ENCODE data around the gene VWA5A. TPM values are rescaled to one million over a fixed set of nuclear protein-coding genes. Genes with fewer than 3 reads are reported as not detected.
A peak's percentile ranks its signal among the peaks of the same experiment; 100 is the strongest.

Gene VWA5A
- total and polyA plus RNA-seq, 9 of the 15 experiments (the other 6 are each of a cell fraction or from before 2014, with no cell fraction given) = 4.6 to 19.7 (median 6.9) TPM

DNA sequence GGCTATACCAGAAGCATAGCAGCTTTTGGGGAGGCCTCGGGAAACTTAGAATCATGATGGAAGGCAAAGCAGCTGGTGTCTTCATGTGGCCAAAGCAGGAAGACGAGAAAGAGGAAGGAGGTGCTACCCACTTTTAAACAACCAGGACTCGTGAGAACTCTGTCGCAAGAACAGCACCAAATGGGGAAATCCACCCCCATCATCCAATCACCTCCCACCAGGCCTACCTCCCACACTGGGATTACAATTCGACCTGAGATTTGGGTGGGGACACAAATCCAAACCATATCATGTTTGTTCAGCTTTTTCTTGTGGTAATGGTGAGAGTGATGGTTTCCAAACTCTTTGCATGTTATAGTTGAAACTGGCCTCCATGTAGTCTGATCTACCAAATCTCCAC is 35.4 kb downstream of the VWA5A start:
- CTCF ChIA-PET (ENCODE audit: low intra/inter-chr PET ratio) = no interaction called here
- in situ Hi-C loops (cut with MboI) = no loop called here
- TF ChIP-seq FOS (IDR thresholded peaks at IDR 0.05; ENCODE audit: extremely low read depth, insufficient read length) (no peak), HMG20B (CRISPR knock-in tag; IDR thresholded peaks at IDR 0.05) (no peak), NR2C1 (IDR thresholded peaks at IDR 0.05) (no peak), NR2C1 (tag; IDR thresholded peaks at IDR 0.05) (no peak), C11orf30 (IDR thresholded peaks at IDR 0.05; ENCODE audit: low read depth) (no peak), TCF3 (CRISPR knock-in tag; IDR thresholded peaks at IDR 0.05) (peak; percentile 57; the same call in 1 of the 2 replicates), PBX2 (CRISPR knock-in tag; IDR thresholded peaks at IDR 0.05; ENCODE audit: low read depth) (no peak), PBX2 (tag; conservative IDR thresholded peaks at IDR 0.05; ENCODE audit: low read depth) (no peak), SMC3 (conservative IDR thresholded peaks at IDR 0.05; ENCODE audit: insufficient read depth, low read depth, low read length) (no peak), BMI1 (IDR thresholded peaks at IDR 0.05; ENCODE audit: low read length) (no peak), SAP30 (IDR thresholded peaks at IDR 0.05; ENCODE audit: borderline replicate concordance, insufficient read depth, low read depth, low read length, poor library complexity, severe bottlenecking) (no peak), AFF1 (IDR thresholded peaks at IDR 0.05; ENCODE audit: low read depth in 1 of 2, partially characterized antibody in 2 of 2) (no peak)
- TF ChIP-seq, protein P1, sequence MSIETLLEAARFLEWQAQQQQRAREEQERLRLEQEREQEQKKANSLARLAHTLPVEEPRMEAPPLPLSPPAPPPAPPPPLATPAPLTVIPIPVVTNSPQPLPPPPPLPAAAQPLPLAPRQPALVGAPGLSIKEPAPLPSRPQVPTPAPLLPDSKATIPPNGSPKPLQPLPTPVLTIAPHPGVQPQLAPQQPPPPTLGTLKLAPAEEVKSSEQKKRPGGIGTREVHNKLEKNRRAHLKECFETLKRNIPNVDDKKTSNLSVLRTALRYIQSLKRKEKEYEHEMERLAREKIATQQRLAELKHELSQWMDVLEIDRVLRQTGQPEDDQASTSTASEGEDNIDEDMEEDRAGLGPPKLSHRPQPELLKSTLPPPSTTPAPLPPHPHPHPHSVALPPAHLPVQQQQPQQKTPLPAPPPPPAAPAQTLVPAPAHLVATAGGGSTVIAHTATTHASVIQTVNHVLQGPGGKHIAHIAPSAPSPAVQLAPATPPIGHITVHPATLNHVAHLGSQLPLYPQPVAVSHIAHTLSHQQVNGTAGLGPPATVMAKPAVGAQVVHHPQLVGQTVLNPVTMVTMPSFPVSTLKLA (conservative IDR thresholded peaks at IDR 0.05) = no peak
- TF ChIP-seq, protein P2, sequence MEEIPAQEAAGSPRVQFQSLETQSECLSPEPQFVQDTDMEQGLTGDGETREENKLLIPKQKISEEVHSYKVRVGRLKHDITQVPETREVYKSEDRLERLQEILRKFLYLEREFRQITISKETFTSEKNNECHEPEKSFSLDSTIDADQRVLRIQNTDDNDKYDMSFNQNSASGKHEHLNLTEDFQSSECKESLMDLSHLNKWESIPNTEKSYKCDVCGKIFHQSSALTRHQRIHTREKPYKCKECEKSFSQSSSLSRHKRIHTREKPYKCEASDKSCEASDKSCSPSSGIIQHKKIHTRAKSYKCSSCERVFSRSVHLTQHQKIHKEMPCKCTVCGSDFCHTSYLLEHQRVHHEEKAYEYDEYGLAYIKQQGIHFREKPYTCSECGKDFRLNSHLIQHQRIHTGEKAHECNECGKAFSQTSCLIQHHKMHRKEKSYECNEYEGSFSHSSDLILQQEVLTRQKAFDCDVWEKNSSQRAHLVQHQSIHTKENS (CRISPR knock-in tag; IDR thresholded peaks at IDR 0.05) = no peak

More for the DNA sequence above, 35.4 kb downstream of the VWA5A start:
- H3K79me2 ChIP-seq (ENCODE audit: control insufficient read depth, insufficient read depth, low read length) = no peaks in the 10 kb centered on the region
- 22% methylated on average over 5 of the region's 5 CpGs for WGBS (ENCODE audit: insufficient coverage, low coverage, missing lambda C conversion rate)
- H4K20me1 ChIP-seq (replicated peaks; ENCODE audit: control insufficient read depth, insufficient read depth, low read length) = no peaks in the 10 kb centered on the region
- POLR2A ChIA-PET = interaction anchor here (0.8 kb wide), 1 partner anchor 23 kb away, joined by 3 read pairs; no protein-coding TSS in a partner anchor
- no peak overlapping the region for H3K4me3 ChIP-seq
- H3K4me2 ChIP-seq (ENCODE audit: insufficient read depth, low read length) = no peak overlapping the region
- FAIRE-seq (no peak), ATAC-seq (no peak), DNase-seq (ENCODE audit: extremely low read depth in 1 of 4, low spot score in 3 of 4) (no peak)
- H3K27ac ChIP-seq (ENCODE audit: extremely low read depth, low read depth, low read length) = no peak overlapping the region
- H3K9me1 ChIP-seq (ENCODE audit: control insufficient read depth, insufficient read depth, low read length) = no peaks in the 10 kb centered on the region
- no peaks in the 10 kb centered on the region; a peak in 1 of 5 replicates for H3K4me1 ChIP-seq (replicated peaks in 1 of 2; ENCODE audit: control insufficient read depth in 2 of 2, insufficient read depth in 2 of 2, low read length in 2 of 2)
- H3K36me3 ChIP-seq (ENCODE audit: control insufficient read depth, insufficient read depth, low read length) = no peaks in the 10 kb centered on the region
- BruUV-seq (replicated peaks) = no TSS peak
- no peak overlapping the region for H2AFZ ChIP-seq (ENCODE audit: low read depth, low read length)
- H3K9me3 ChIP-seq (replicated peaks; ENCODE audit: control insufficient read depth, insufficient read depth, low read depth, low read length) = no peaks in the 10 kb centered on the region
- H3K9ac ChIP-seq (ENCODE audit: insufficient read depth in 1 of 2, low read depth in 2 of 2, low read length in 2 of 2) = no peak overlapping the region
- H3K27me3 ChIP-seq (ENCODE audit: control insufficient read depth in 2 of 2, insufficient read depth in 2 of 2, low read length in 2 of 2) = no peaks in the 10 kb centered on the region
- intact Hi-C loops (cut with micrococcal nuclease) = no loop called here

Data from K562 (cell line).